SJSA1 (cell line): ENCODE data around the gene HEATR5B. TPM values are rescaled to one million over a fixed set of nuclear protein-coding genes. Genes with fewer than 3 reads are reported as not detected.

Experiments used
- total RNA-seq: library from RNA; depleted of rRNA; stranded (reverse); fragments of >200 nt; shearing (Covaris generic); gene quantifications from 2 replicates; pipeline ENCODE4 v1.2.3, GENCODE V29; 2014; rRNA removed

HEATR5B gene
- total RNA-seq, 1 experiment from 2014 or later = 14.6 TPM

Other genes with a start within 250 kb of the HEATR5B start
- 11.2 and 18.8 TPM in 2 replicates for gene STRN, start 117.8 kb downstream of the HEATR5B start, total RNA-seq
- 15.5 and 24.2 TPM in 2 replicates for gene GPATCH11, start 146 bp upstream of the HEATR5B start, total RNA-seq
- 14.0 and 29.4 TPM in 2 replicates for gene EIF2AK2, start 72.6 kb upstream of the HEATR5B start, total RNA-seq
- gene SULT6B1, start 104.3 kb upstream of the HEATR5B start, total RNA-seq = 0.63 TPM in 1 of 2 replicates, not detected in the other
- 30.8 and 32.6 TPM in 2 replicates for gene CEBPZOS, start 112.1 kb upstream of the HEATR5B start, total RNA-seq
- gene CEBPZ, start 147.2 kb upstream of the HEATR5B start, total RNA-seq = 61.4 and 75.9 TPM in 2 replicates
- gene NDUFAF7, start 147.3 kb upstream of the HEATR5B start, total RNA-seq = 9.8 and 16.6 TPM in 2 replicates
- 77.3 and 78.9 TPM in 2 replicates for gene PRKD3, start 240.5 kb upstream of the HEATR5B start, total RNA-seq